Thyroid gland (tissue), 4 donors: ENCODE results near the gene CFAP20DC. TPM values are rescaled to one million over a fixed set of nuclear protein-coding genes. Genes with fewer than 3 reads are reported as not detected.
"Not testable (repeated sequence)": the region's sequence is repeated elsewhere in the genome, so short reads cannot be mapped to it uniquely, and the experiment has no call there.

ENCODE experiments used
- DNase-seq, 2 donors: peaks; one replicate each; pipeline ENCODE4 v3.0.0-alpha.2; 2019
- H3K27ac ChIP-seq, 3 donors: fragments of 200-600 bp; sonication (generic); 1 replicate in 2 of 3; 2 replicates in 1 of 3; pipeline ENCODE4 v1.5.1; 2016 to 2019; ENCODE audit warnings: mild to moderate bottlenecking in 1 of 3, moderate library complexity in 1 of 3
- H3K27me3 ChIP-seq: fragments of 200-600 bp; sonication (generic); one replicate; pipeline ENCODE4 v1.5.1; 2019
- H3K36me3 ChIP-seq, 2 donors: fragments of 200-600 bp; sonication (generic); one replicate each; pipeline ENCODE4 v1.5.1; 2016 to 2019
- H3K4me1 ChIP-seq, 2 donors: fragments of 200-600 bp; sonication (generic); one replicate each; pipeline ENCODE4 v1.5.1; 2017 to 2019
- H3K4me3 ChIP-seq, 3 donors: fragments of 200-600 bp; sonication (generic); replicated peaks in 1 of 3; 1 replicate in 2 of 3; 2 replicates in 1 of 3; pipeline ENCODE4 v1.5.1; 2016; ENCODE audit warnings: mild to moderate bottlenecking in 1 of 3
- H3K9me3 ChIP-seq: fragments of 200-600 bp; sonication (generic); one replicate; pipeline ENCODE4 v1.5.1; 2017
- CTCF ChIP-seq, 6 experiments: fragments of 200-600 bp in 3 of 6; fragments of 450-650 bp in 3 of 6; sonication (generic) in 3 of 6; IDR thresholded peaks; one replicate each; pipeline ENCODE4 v1.5.1; 2016 to 2019; ENCODE audit warnings: antibody characterized with exemption in 6 of 6, mild to moderate bottlenecking in 2 of 6, inconsistent platforms in 1 of 6, moderate library complexity in 1 of 6
- POLR2A ChIP-seq, 2 donors: fragments of 450-650 bp; IDR thresholded peaks; one replicate each; pipeline ENCODE4 v1.6.1; 2017; ENCODE audit warnings: antibody characterized with exemption in 2 of 2, mild to moderate bottlenecking in 2 of 2, moderate library complexity in 1 of 2
- WGBS, 2 donors: methylation state at CpG; one replicate each; pipeline ENCODE4 v1.1.5; 2017; 5-methylcytosine and 5-hydroxymethylcytosine counted together
- intact Hi-C: fragments of 100-400 bp; cut with DNase I; formaldehyde crosslinking; loops from one replicate; pipeline ENCODE4 v1.15.1; 2023
- total RNA-seq, 4 donors: library from RNA; depleted of rRNA; stranded (reverse); fragments of >200 nt; gene quantifications; one replicate each; pipeline ENCODE4 v1.2.3, GENCODE V29; 2016

Gene CFAP20DC
- total RNA-seq, 4 donors from 2014 or later: 0.20 to 0.92 (median 0.60) TPM

GRCh38 chr3:58861551-58861950 lies 188.3 kb downstream of the CFAP20DC start:
- 85 to 86% methylated on average over 3 of the region's 3 CpGs for WGBS, 2 donors

GRCh38 chr3:58858126-58858525 lies 191.7 kb downstream of the CFAP20DC start:
- 49 to 60% methylated on average over 3 of the region's 3 CpGs for WGBS, 2 donors
- no peaks in the 10 kb centered on the region for H3K4me1 ChIP-seq

More at GRCh38 chr3:58861551-58861950, 188.3 kb downstream of the CFAP20DC start:
- DNase-seq: no peak
- no peaks in the 10 kb centered on the region for H3K9me3 ChIP-seq
- TF ChIP-seq POLR2A (IDR thresholded peaks at IDR 0.05): no peak
- TF ChIP-seq CTCF (IDR thresholded peaks at IDR 0.05): no peak
- H3K4me1 ChIP-seq: no peaks in the 10 kb centered on the region
- no peaks in the 10 kb centered on the region for H3K27me3 ChIP-seq
- H3K4me3 ChIP-seq: no peak overlapping the region
- no peaks in the 10 kb centered on the region for H3K36me3 ChIP-seq
- intact Hi-C loops: no loop called here
- H3K27ac ChIP-seq: no peak overlapping the region

GRCh38 chr3:58857402-58857801 lies 192.4 kb downstream of the CFAP20DC start:
- DNase-seq: no peak
- TF ChIP-seq POLR2A (IDR thresholded peaks at IDR 0.05): no peak
- no peak for TF ChIP-seq CTCF (IDR thresholded peaks at IDR 0.05)
- 79 to 85% methylated on average over 1 of the region's 1 CpG for WGBS, 2 donors
- Histone ChIP-seq H3K27me3 (no peaks in the 10 kb centered on the region), H3K27ac (no peak overlapping the region), H3K9me3 (no peaks in the 10 kb centered on the region), H3K4me3 (no peak overlapping the region), H3K36me3 (no peaks in the 10 kb centered on the region), H3K4me1 (no peaks in the 10 kb centered on the region)
- intact Hi-C loops: no loop called here

More at GRCh38 chr3:58858126-58858525, 191.7 kb downstream of the CFAP20DC start:
- Histone ChIP-seq H3K27ac (no peak overlapping the region), H3K36me3 (no peaks in the 10 kb centered on the region), H3K4me3 (no peak overlapping the region), H3K27me3 (no peaks in the 10 kb centered on the region), H3K9me3 (no peaks in the 10 kb centered on the region)
- DNase-seq: no peak
- TF ChIP-seq CTCF (IDR thresholded peaks at IDR 0.05): no peak
- intact Hi-C loops: no loop called here

GRCh38 chr3:58848826-58849225 lies 201.0 kb downstream of the CFAP20DC start:
- WGBS, 2 donors: 57% methylated on average over 7 of the region's 7 CpGs
- H3K27ac ChIP-seq: no peak overlapping the region
- DNase-seq: no peak
- H3K9me3 ChIP-seq: no peaks in the 10 kb centered on the region
- no peak for TF ChIP-seq CTCF (IDR thresholded peaks at IDR 0.05)
- no peak for TF ChIP-seq POLR2A (IDR thresholded peaks at IDR 0.05)
- H3K27me3 ChIP-seq: no peaks in the 10 kb centered on the region
- intact Hi-C loops: no loop called here
- H3K36me3 ChIP-seq: no peaks in the 10 kb centered on the region
- H3K4me3 ChIP-seq: no peak overlapping the region
- no peaks in the 10 kb centered on the region for H3K4me1 ChIP-seq

- H3K4me1 ChIP-seq, H3K27ac ChIP-seq, H3K4me3 ChIP-seq, H3K9me3 ChIP-seq, H3K27me3 ChIP-seq, intact Hi-C loops, DNase-seq, H3K36me3 ChIP-seq: not testable (repeated sequence)
- 90 to 95% methylated on average over 7 to 8 of the region's 34 CpGs for WGBS, 2 donors
These were observed 207.6 kb downstream of the CFAP20DC start for GRCh38 chr3:58842050-58842747.
